WTC11 (cell line): ENCODE data around the gene MITF. TPM values are rescaled to one million over a fixed set of nuclear protein-coding genes. Genes with fewer than 3 reads are reported as not detected.

Experiments
- CBFB ChIP-seq: sonication (generic); formaldehyde crosslinking; IDR thresholded peaks from 2 replicates; pipeline ENCODE4 v1.8.1; 2022; ENCODE audit warnings: mild to moderate bottlenecking, low read depth, missing genetic modification reagents
- ELF4 ChIP-seq: sonication (generic); formaldehyde crosslinking; IDR thresholded peaks from 2 replicates; pipeline ENCODE4 v1.8.1; 2022; ENCODE audit warnings: low read depth, mild to moderate bottlenecking, moderate library complexity, missing genetic modification reagents
- ERG ChIP-seq: fragments of 250-450 bp; sonication (Bioruptor Pico); IDR thresholded peaks from 2 replicates; pipeline ENCODE4 v1.8.0; 2021; ENCODE audit warnings: mild to moderate bottlenecking
- FOXJ3 ChIP-seq: sonication (generic); formaldehyde crosslinking; IDR thresholded peaks from 2 replicates; pipeline ENCODE4 v1.9.0; 2021; ENCODE audit warnings: missing genetic modification reagents, mild to moderate bottlenecking, borderline replicate concordance
- FOXK1 ChIP-seq: sonication (generic); formaldehyde crosslinking; IDR thresholded peaks from 2 replicates; pipeline ENCODE4 v1.8.0; 2022; ENCODE audit warnings: mild to moderate bottlenecking, moderate library complexity, missing genetic modification reagents
- FOXP1 ChIP-seq: sonication (generic); formaldehyde crosslinking; IDR thresholded peaks from 2 replicates; pipeline ENCODE4 v1.8.0; 2022; ENCODE audit warnings: missing genetic modification reagents, mild to moderate bottlenecking, moderate library complexity, borderline replicate concordance
- HMGXB4 ChIP-seq: sonication (generic); formaldehyde crosslinking; IDR thresholded peaks from 2 replicates; pipeline ENCODE4 v1.8.1; 2023; ENCODE audit warnings: mild to moderate bottlenecking, moderate library complexity, missing genetic modification reagents
- KAT7 ChIP-seq: sonication (generic); formaldehyde crosslinking; IDR thresholded peaks from 2 replicates; pipeline ENCODE4 v1.8.1; 2023; ENCODE audit warnings: missing genetic modification reagents, mild to moderate bottlenecking, borderline replicate concordance
- MYBL2 ChIP-seq: sonication (generic); formaldehyde crosslinking; IDR thresholded peaks from 2 replicates; pipeline ENCODE4 v1.8.1; 2023; ENCODE audit warnings: mild to moderate bottlenecking, moderate library complexity, missing genetic modification reagents
- NFYB ChIP-seq: sonication (generic); formaldehyde crosslinking; conservative IDR thresholded peaks from 2 replicates; pipeline ENCODE4 v1.8.0; 2022; ENCODE audit warnings: low read depth, missing genetic modification reagents
- SMAD3 ChIP-seq: sonication (generic); formaldehyde crosslinking; IDR thresholded peaks from 2 replicates; pipeline ENCODE4 v1.8.0; 2022; ENCODE audit warnings: missing genetic modification reagents, mild to moderate bottlenecking, borderline replicate concordance
- SOX15 ChIP-seq: fragments of 250-450 bp; sonication (Bioruptor Pico); IDR thresholded peaks from 2 replicates; pipeline ENCODE4 v1.9.0; 2021; ENCODE audit warnings: mild to moderate bottlenecking
- TEAD1 ChIP-seq: sonication (generic); formaldehyde crosslinking; IDR thresholded peaks from 2 replicates; pipeline ENCODE4 v1.8.0; 2022; ENCODE audit warnings: mild to moderate bottlenecking, missing genetic modification reagents
- TP53 ChIP-seq: sonication (generic); formaldehyde crosslinking; IDR thresholded peaks from 2 replicates; pipeline ENCODE4 v1.8.1; 2023; ENCODE audit warnings: mild to moderate bottlenecking, missing genetic modification reagents
- USF1 ChIP-seq: sonication (generic); formaldehyde crosslinking; IDR thresholded peaks from 2 replicates; pipeline ENCODE4 v1.8.0; 2022; ENCODE audit warnings: mild to moderate bottlenecking, missing genetic modification reagents
- USF2 ChIP-seq: sonication (generic); formaldehyde crosslinking; IDR thresholded peaks from 2 replicates; pipeline ENCODE4 v1.8.1; 2023; ENCODE audit warnings: mild to moderate bottlenecking, missing genetic modification reagents, moderate library complexity
- ZBTB43 ChIP-seq: sonication (generic); formaldehyde crosslinking; IDR thresholded peaks from 2 replicates; pipeline ENCODE4 v1.8.1; 2023; ENCODE audit warnings: mild to moderate bottlenecking, missing genetic modification reagents
- ZMAT4 ChIP-seq: fragments of 250-450 bp; sonication (Bioruptor Pico); IDR thresholded peaks from 2 replicates; pipeline ENCODE4 v1.9.0; 2021; ENCODE audit warnings: mild to moderate bottlenecking
- ZNF121 ChIP-seq: sonication (generic); formaldehyde crosslinking; IDR thresholded peaks from 2 replicates; pipeline ENCODE4 v1.8.0; 2023; ENCODE audit warnings: missing genetic modification reagents
- ZNF219 ChIP-seq: sonication (generic); formaldehyde crosslinking; IDR thresholded peaks from 2 replicates; pipeline ENCODE4 v1.8.0; 2023; ENCODE audit warnings: missing genetic modification reagents, mild to moderate bottlenecking, borderline replicate concordance
- ZNF232 ChIP-seq: sonication (generic); formaldehyde crosslinking; IDR thresholded peaks from 2 replicates; pipeline ENCODE4 v1.8.0; 2022; ENCODE audit warnings: mild to moderate bottlenecking, missing genetic modification reagents
- ZNF263 ChIP-seq: sonication (generic); formaldehyde crosslinking; IDR thresholded peaks from 2 replicates; pipeline ENCODE4 v1.8.1; 2022; ENCODE audit warnings: low read depth, mild to moderate bottlenecking, moderate library complexity, missing genetic modification reagents
- ZNF281 ChIP-seq: sonication (generic); formaldehyde crosslinking; IDR thresholded peaks from 2 replicates; pipeline ENCODE4 v1.8.0; 2023; ENCODE audit warnings: mild to moderate bottlenecking, missing genetic modification reagents
- ZNF317 ChIP-seq: sonication (generic); formaldehyde crosslinking; IDR thresholded peaks from 2 replicates; pipeline ENCODE4 v1.8.1; 2023; ENCODE audit warnings: low read depth, mild to moderate bottlenecking, moderate library complexity, missing genetic modification reagents, borderline replicate concordance
- ZNF423 ChIP-seq: fragments of 250-450 bp; sonication (Bioruptor Pico); IDR thresholded peaks from 2 replicates; pipeline ENCODE4 v2.1.2; 2022; ENCODE audit warnings: mild to moderate bottlenecking, moderate library complexity
- ZNF512 ChIP-seq: sonication (generic); formaldehyde crosslinking; IDR thresholded peaks from 2 replicates; pipeline ENCODE4 v1.8.1; 2022; ENCODE audit warnings: missing genetic modification reagents, borderline replicate concordance
- ZNF671 ChIP-seq: fragments of 250-450 bp; sonication (Bioruptor Pico); IDR thresholded peaks from 2 replicates; pipeline ENCODE4 v1.8.0; 2021; ENCODE audit warnings: mild to moderate bottlenecking
- total RNA-seq: library from RNA; stranded (reverse); gene quantifications from 3 replicates; pipeline ENCODE4 v1.2.3, GENCODE V29; 2021

Gene MITF
- total RNA-seq, 1 experiment from 2014 or later = 1.3 TPM

- no peak for TF ChIP-seq TEAD1
- TF ChIP-seq ZBTB43 (CRISPR knock-in tag) = 0 out of 2 replicates have a peak, but pooled peaks have one; percentile 33
- TF ChIP-seq ZMAT4 (CRISPR knock-in tag) = no peak
- TF ChIP-seq ZNF121 (CRISPR knock-in tag) = no peak
- no peak for TF ChIP-seq MYBL2 (CRISPR knock-in tag)
- no peak; the same call in 1 of the 2 replicates for TF ChIP-seq USF1 (CRISPR knock-in tag)
- TF ChIP-seq USF2 (CRISPR knock-in tag) = peak; percentile 53
- TF ChIP-seq KAT7 (CRISPR knock-in tag) = 0 out of 2 replicates have a peak, but pooled peaks have one; percentile 79
- TF ChIP-seq FOXP1 (CRISPR knock-in tag) = no peak
- TF ChIP-seq ZNF263 (CRISPR knock-in tag) = no peak
- no peak for TF ChIP-seq SOX15 (CRISPR knock-in tag)
- no peak for TF ChIP-seq ERG (CRISPR knock-in tag)
- peak; percentile 42; the same call in 1 of the 2 replicates for TF ChIP-seq SMAD3
- TF ChIP-seq ZNF281 (CRISPR knock-in tag) = no peak
- TF ChIP-seq ZNF423 (CRISPR knock-in tag) = no peak
- TF ChIP-seq FOXK1 (CRISPR knock-in tag) = peak; percentile 94
- TF ChIP-seq ZNF671 (CRISPR knock-in tag) = no peak
- no peak for TF ChIP-seq TP53 (CRISPR knock-in tag)
- TF ChIP-seq ZNF232 (CRISPR knock-in tag) = no peak
- TF ChIP-seq NFYB (CRISPR knock-in tag) = no peak
- TF ChIP-seq ZNF219 (CRISPR knock-in tag) = no peak
- TF ChIP-seq HMGXB4 (CRISPR knock-in tag) = peak; percentile 54; the same call in 1 of the 2 replicates
- TF ChIP-seq ZNF512 = no peak
- TF ChIP-seq FOXJ3 = no peak
- TF ChIP-seq CBFB (CRISPR knock-in tag) = no peak
- TF ChIP-seq ZNF317 = no peak
- TF ChIP-seq ELF4 = no peak
Measured at GRCh38 chr3:69739204-69740102, at the start of gene MITF (continued).
